Caco-2 (cell line): ENCODE data around the gene RIPOR3. TPM values are rescaled to one million over a fixed set of nuclear protein-coding genes. Genes with fewer than 3 reads are reported as not detected.

Source experiments
- BruUV-seq: library from RNA; stranded (reverse); fragments of 400-500 nt; replicated peaks from 2 replicates; lab custom pipeline; 2021; lab: Mats Ljungman, UMichigan
- CTCF ChIA-PET: fragments of 300-600 bp; sonication (Branson Sonifier 250); formaldehyde crosslinking; loops from one replicate; lab custom pipeline; 2022; ENCODE audit warnings: antibody characterized with exemption; lab: Charles Lee
- POLR2A ChIA-PET: fragments of 300-600 bp; sonication (Branson Sonifier 250); formaldehyde crosslinking; loops from one replicate; lab custom pipeline; 2022; ENCODE audit warnings: antibody characterized with exemption; lab: Charles Lee
- DNase-seq, 2 experiments: peaks; one replicate each; pipeline versions ENCODE4 v3.0.0 to v3.0.0-alpha.2; 2020 to 2022
- H3K27me3 ChIP-seq: replicated peaks from 2 replicates; pipeline ENCODE4 v1.6.0; 2011; ENCODE audit warnings: low read length; ENCODE audit not compliant: control insufficient read depth, insufficient read depth
- H3K36me3 ChIP-seq: 2 replicates; pipeline ENCODE4 v1.5.1; 2011; ENCODE audit warnings: low read length; ENCODE audit not compliant: control insufficient read depth, insufficient read depth
- H3K4me1 ChIP-seq: fragments of 250-450 bp; sonication (Bioruptor Pico); 2 replicates; pipeline ENCODE4 v1.5.1; 2020; ENCODE audit warnings: mild to moderate bottlenecking
- H3K4me3 ChIP-seq: 2 replicates; pipeline ENCODE4 v1.5.1; 2011; ENCODE audit warnings: low read depth, mild to moderate bottlenecking, control low read depth, low read length
- H3K9me3 ChIP-seq: fragments of 250-450 bp; sonication (Bioruptor Pico); 2 replicates; pipeline ENCODE4 v1.5.1; 2020; ENCODE audit warnings: mild to moderate bottlenecking, moderate library complexity
- H3K27ac Mint-ChIP-seq: one replicate; pipeline ENCODE4 v1.8.0; 2022; ENCODE audit warnings: mixed read lengths; ENCODE audit not compliant: unreplicated experiment
- H3K27me3 Mint-ChIP-seq: one replicate; pipeline ENCODE4 v1.8.0; 2022; ENCODE audit warnings: mixed read lengths; ENCODE audit not compliant: insufficient read depth, unreplicated experiment
- H3K36me3 Mint-ChIP-seq: one replicate; pipeline ENCODE4 v1.8.0; 2022; ENCODE audit warnings: mild to moderate bottlenecking, mixed read lengths; ENCODE audit not compliant: insufficient read depth, unreplicated experiment
- H3K4me1 Mint-ChIP-seq: one replicate; pipeline ENCODE4 v1.8.0; 2022; ENCODE audit warnings: low read depth, mixed read lengths; ENCODE audit not compliant: unreplicated experiment
- H3K4me3 Mint-ChIP-seq: one replicate; pipeline ENCODE4 v1.8.0; 2022; ENCODE audit warnings: mild to moderate bottlenecking, moderate library complexity, mixed read lengths; ENCODE audit not compliant: unreplicated experiment
- H3K9me3 Mint-ChIP-seq: one replicate; pipeline ENCODE4 v1.8.0; 2022; ENCODE audit warnings: mixed read lengths; ENCODE audit not compliant: unreplicated experiment
- intact Hi-C: fragments of 100-400 bp; cut with micrococcal nuclease; formaldehyde crosslinking; loops from one replicate; pipeline ENCODE4 v1.10.0; 2022; ENCODE audit not compliant: unreplicated experiment
- total RNA-seq: library from RNA; stranded (reverse); gene quantifications from 2 replicates; pipeline ENCODE4 v1.2.3, GENCODE V29; 2022
- TF ChIP-seq, protein P1 (sequence below), 2 experiments: fragments of 200-600 bp in 1 of 2; IDR thresholded peaks; 1 replicate in 1 of 2; 2 replicates in 1 of 2; pipeline versions ENCODE4 v1.5.1 to v1.8.0; 2011 to 2022; ENCODE audit warnings: antibody characterized with exemption in 1 of 2, control low read depth in 1 of 2, inconsistent platforms in 1 of 2, low read depth in 1 of 2, low read length in 1 of 2, mild to moderate bottlenecking in 1 of 2, moderate library complexity in 1 of 2; ENCODE audit not compliant: insufficient read depth in 1 of 2, severe bottlenecking in 1 of 2, unreplicated experiment in 1 of 2

The RIPOR3 gene
- total RNA-seq, 1 experiment from 2014 or later = 0.18 TPM

GRCh38 chr20:50560867-50561266 is 130.5 kb downstream of the RIPOR3 start:
- Mint-ChIP-seq H3K27me3 (no peaks in the 10 kb centered on the region), H3K27ac (peak overlapping the region; percentile 4), H3K4me1 (peaks cover 13% of the 10 kb centered on the region), H3K36me3 (peaks cover 17% of the 10 kb centered on the region), H3K9me3 (no peaks in the 10 kb centered on the region), H3K4me3 (no peak overlapping the region)
- TF ChIP-seq, protein P1, sequence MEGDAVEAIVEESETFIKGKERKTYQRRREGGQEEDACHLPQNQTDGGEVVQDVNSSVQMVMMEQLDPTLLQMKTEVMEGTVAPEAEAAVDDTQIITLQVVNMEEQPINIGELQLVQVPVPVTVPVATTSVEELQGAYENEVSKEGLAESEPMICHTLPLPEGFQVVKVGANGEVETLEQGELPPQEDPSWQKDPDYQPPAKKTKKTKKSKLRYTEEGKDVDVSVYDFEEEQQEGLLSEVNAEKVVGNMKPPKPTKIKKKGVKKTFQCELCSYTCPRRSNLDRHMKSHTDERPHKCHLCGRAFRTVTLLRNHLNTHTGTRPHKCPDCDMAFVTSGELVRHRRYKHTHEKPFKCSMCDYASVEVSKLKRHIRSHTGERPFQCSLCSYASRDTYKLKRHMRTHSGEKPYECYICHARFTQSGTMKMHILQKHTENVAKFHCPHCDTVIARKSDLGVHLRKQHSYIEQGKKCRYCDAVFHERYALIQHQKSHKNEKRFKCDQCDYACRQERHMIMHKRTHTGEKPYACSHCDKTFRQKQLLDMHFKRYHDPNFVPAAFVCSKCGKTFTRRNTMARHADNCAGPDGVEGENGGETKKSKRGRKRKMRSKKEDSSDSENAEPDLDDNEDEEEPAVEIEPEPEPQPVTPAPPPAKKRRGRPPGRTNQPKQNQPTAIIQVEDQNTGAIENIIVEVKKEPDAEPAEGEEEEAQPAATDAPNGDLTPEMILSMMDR (IDR thresholded peaks at IDR 0.05; ENCODE audit: insufficient read depth in 1 of 2, low read depth in 1 of 2, low read length in 1 of 2, severe bottlenecking in 1 of 2, unreplicated experiment in 1 of 2) = no peak
- intact Hi-C loops = no loop called here
- ChIA-PET POLR2A (no interaction called here), CTCF (interaction anchor here (1.6 kb wide), 1 partner anchor 15 kb away, joined by 7 read pairs; no protein-coding TSS in a partner anchor)
- Histone ChIP-seq H3K4me3 (no peak overlapping the region), H3K4me1 (peaks cover 28% of the 10 kb centered on the region), H3K27me3 (no peaks in the 10 kb centered on the region), H3K9me3 (no peaks in the 10 kb centered on the region), H3K36me3 (peaks cover 3% of the 10 kb centered on the region)
- no peak for DNase-seq
- no TSS peak for BruUV-seq

- peaks cover 13% of the 10 kb centered on the region for H3K36me3 Mint-ChIP-seq
- CTCF ChIA-PET = interaction anchor here (1.6 kb wide), 1 partner anchor 16 kb away, joined by 7 read pairs; no protein-coding TSS in a partner anchor
- peaks cover 28% of the 10 kb centered on the region for H3K4me1 ChIP-seq
- no peak overlapping the region for H3K4me3 Mint-ChIP-seq
- H3K4me1 Mint-ChIP-seq = peaks cover 13% of the 10 kb centered on the region
- peaks cover 1% of the 10 kb centered on the region for H3K36me3 ChIP-seq
- no peaks in the 10 kb centered on the region for H3K27me3 ChIP-seq
- intact Hi-C loops = no loop called here
- TF ChIP-seq, protein P1 (IDR thresholded peaks at IDR 0.05; ENCODE audit: insufficient read depth in 1 of 2, low read depth in 1 of 2, low read length in 1 of 2, severe bottlenecking in 1 of 2, unreplicated experiment in 1 of 2) = no peak
- H3K9me3 ChIP-seq = no peaks in the 10 kb centered on the region
- BruUV-seq = no TSS peak
- DNase-seq = no peak
- no peak overlapping the region for H3K27ac Mint-ChIP-seq
- H3K9me3 Mint-ChIP-seq = no peaks in the 10 kb centered on the region
- POLR2A ChIA-PET = interaction anchor here (0.5 kb wide), 1 partner anchor 35 kb away, joined by 3 read pairs; no protein-coding TSS in a partner anchor
- H3K27me3 Mint-ChIP-seq = no peaks in the 10 kb centered on the region
- H3K4me3 ChIP-seq = no peak overlapping the region
These were observed 131.3 kb downstream of the RIPOR3 start for GRCh38 chr20:50559856-50560638.

DNA sequence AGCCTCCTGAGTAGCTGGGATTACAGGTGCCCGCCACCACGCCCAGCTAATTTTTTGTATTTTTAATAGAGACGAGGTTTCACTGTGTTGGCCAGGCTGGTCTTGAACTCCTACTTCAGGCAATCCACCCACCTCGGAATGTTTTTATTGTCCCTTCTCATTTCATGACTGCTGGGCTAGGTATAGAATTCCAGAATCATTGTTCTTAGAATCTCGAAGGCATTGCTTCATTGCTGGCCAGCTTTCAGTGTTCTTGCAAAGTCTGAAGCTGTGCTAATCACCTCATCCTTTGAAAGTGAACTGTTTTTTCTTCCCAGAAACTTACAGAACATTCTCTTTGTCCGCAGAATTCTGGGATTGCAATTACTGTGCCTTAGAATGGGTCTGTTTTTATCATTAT is 132.2 kb downstream of the RIPOR3 start:
- ChIA-PET CTCF (no interaction called here), POLR2A (no interaction called here)
- no peak for DNase-seq
- Histone ChIP-seq H3K27me3 (no peaks in the 10 kb centered on the region), H3K9me3 (peaks cover 5% of the 10 kb centered on the region; the same call in 1 of the 2 replicates), H3K36me3 (peaks cover 1% of the 10 kb centered on the region), H3K4me3 (no peak overlapping the region), H3K4me1 (peaks cover 28% of the 10 kb centered on the region)
- Mint-ChIP-seq H3K9me3 (no peaks in the 10 kb centered on the region), H3K36me3 (peaks cover 8% of the 10 kb centered on the region), H3K4me1 (peaks cover 13% of the 10 kb centered on the region), H3K27me3 (no peaks in the 10 kb centered on the region), H3K27ac (no peak overlapping the region), H3K4me3 (no peak overlapping the region)
- TF ChIP-seq, protein P1 (IDR thresholded peaks at IDR 0.05; ENCODE audit: insufficient read depth in 1 of 2, low read depth in 1 of 2, low read length in 1 of 2, severe bottlenecking in 1 of 2, unreplicated experiment in 1 of 2) = no peak
- BruUV-seq = no TSS peak
- intact Hi-C loops = no loop called here
